ENCODE measurements around the gene TAPT1.

GRCh38 chr4:16142598-16143310, 83.5 kb downstream of the TAPT1 start:
- TF ChIP-seq, protein P1, sequence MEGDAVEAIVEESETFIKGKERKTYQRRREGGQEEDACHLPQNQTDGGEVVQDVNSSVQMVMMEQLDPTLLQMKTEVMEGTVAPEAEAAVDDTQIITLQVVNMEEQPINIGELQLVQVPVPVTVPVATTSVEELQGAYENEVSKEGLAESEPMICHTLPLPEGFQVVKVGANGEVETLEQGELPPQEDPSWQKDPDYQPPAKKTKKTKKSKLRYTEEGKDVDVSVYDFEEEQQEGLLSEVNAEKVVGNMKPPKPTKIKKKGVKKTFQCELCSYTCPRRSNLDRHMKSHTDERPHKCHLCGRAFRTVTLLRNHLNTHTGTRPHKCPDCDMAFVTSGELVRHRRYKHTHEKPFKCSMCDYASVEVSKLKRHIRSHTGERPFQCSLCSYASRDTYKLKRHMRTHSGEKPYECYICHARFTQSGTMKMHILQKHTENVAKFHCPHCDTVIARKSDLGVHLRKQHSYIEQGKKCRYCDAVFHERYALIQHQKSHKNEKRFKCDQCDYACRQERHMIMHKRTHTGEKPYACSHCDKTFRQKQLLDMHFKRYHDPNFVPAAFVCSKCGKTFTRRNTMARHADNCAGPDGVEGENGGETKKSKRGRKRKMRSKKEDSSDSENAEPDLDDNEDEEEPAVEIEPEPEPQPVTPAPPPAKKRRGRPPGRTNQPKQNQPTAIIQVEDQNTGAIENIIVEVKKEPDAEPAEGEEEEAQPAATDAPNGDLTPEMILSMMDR (IDR thresholded peaks at IDR 0.05; ENCODE audit: extremely low read depth in 1 of 2, insufficient read depth in 1 of 2, low read depth in 1 of 2, low read length in 2 of 2): no peak
- no peak for TF ChIP-seq POLR2A (IDR thresholded peaks at IDR 0.05; ENCODE audit: low read depth, low read length)
- TF ChIP-seq POLR2AphosphoS5 (IDR thresholded peaks at IDR 0.05; ENCODE audit: insufficient read depth, low read depth, low read length): no peak
- TF ChIP-seq MYC (IDR thresholded peaks at IDR 0.05; ENCODE audit: low read depth, low read length): no peak
- TF ChIP-seq FOS (IDR thresholded peaks at IDR 0.05; ENCODE audit: borderline replicate concordance, insufficient read depth, low read length): no peak
- TF ChIP-seq GATA2 (IDR thresholded peaks at IDR 0.05; ENCODE audit: insufficient read depth, insufficient read length, low read depth, low read length): no peak
- TF ChIP-seq JUN (IDR thresholded peaks at IDR 0.05; ENCODE audit: borderline replicate concordance, insufficient read depth, insufficient read length, low read depth): no peak
- no peak for TF ChIP-seq EZH2 (IDR thresholded peaks at IDR 0.05; ENCODE audit: borderline replicate concordance, low read depth, low read length, severe bottlenecking)
